ENCODE results near the gene MXI1.

Gene MXI1

GRCh38 chr10:110215286-110216170, 8.1 kb downstream of the MXI1 start:
- DNase-seq (ENCODE audit: insufficient read length, low spot score) (no peak), FAIRE-seq (no peak)
- no peak for TF ChIP-seq POLR2A (IDR thresholded peaks at IDR 0.05; ENCODE audit: low read depth, low read length)

- FAIRE-seq (no peak), DNase-seq (ENCODE audit: insufficient read length, low spot score) (no peak)
- TF ChIP-seq POLR2A (IDR thresholded peaks at IDR 0.05; ENCODE audit: low read depth, low read length) = no peak
Observed at GRCh38 chr10:110216240-110216639, 8.8 kb downstream of the MXI1 start.

GRCh38 chr10:110216942-110217661, 9.7 kb downstream of the MXI1 start:
- FAIRE-seq (no peak), DNase-seq (ENCODE audit: insufficient read length, low spot score) (no peak)
- no peak for TF ChIP-seq POLR2A (IDR thresholded peaks at IDR 0.05; ENCODE audit: low read depth, low read length)

- no peak for DNase-seq (ENCODE audit: insufficient read length, low spot score)
- no peak for FAIRE-seq
- no peak for TF ChIP-seq POLR2A (IDR thresholded peaks at IDR 0.05; ENCODE audit: low read depth, low read length)
Observed at GRCh38 chr10:110217662-110218008, 10.2 kb downstream of the MXI1 start.

GRCh38 chr10:110218632-110219031, 11.2 kb downstream of the MXI1 start:
- FAIRE-seq = no peak
- no peak for TF ChIP-seq POLR2A (IDR thresholded peaks at IDR 0.05; ENCODE audit: low read depth, low read length)
- no peak for DNase-seq (ENCODE audit: insufficient read length, low spot score)

GRCh38 chr10:110219884-110220283, 12.5 kb downstream of the MXI1 start:
- FAIRE-seq (no peak), DNase-seq (ENCODE audit: insufficient read length, low spot score) (no peak)
- TF ChIP-seq POLR2A (IDR thresholded peaks at IDR 0.05; ENCODE audit: low read depth, low read length) = no peak

- FAIRE-seq = no peak
- DNase-seq (ENCODE audit: insufficient read length, low spot score) = no peak
- TF ChIP-seq POLR2A (IDR thresholded peaks at IDR 0.05; ENCODE audit: low read depth, low read length) = no peak
Observed at GRCh38 chr10:110220398-110220797, 13.0 kb downstream of the MXI1 start.

GRCh38 chr10:110221044-110221720, 13.8 kb downstream of the MXI1 start:
- no peak for FAIRE-seq

GRCh38 chr10:110221721-110222261, 14.4 kb downstream of the MXI1 start:
- DNase-seq (ENCODE audit: insufficient read length, low spot score) (peak; percentile 83), FAIRE-seq (peak; percentile 80)
- no peak for TF ChIP-seq POLR2A (IDR thresholded peaks at IDR 0.05; ENCODE audit: low read depth, low read length)

More at GRCh38 chr10:110221044-110221720, 13.8 kb downstream of the MXI1 start:
- DNase-seq (ENCODE audit: insufficient read length, low spot score) = no peak
- no peak for TF ChIP-seq POLR2A (IDR thresholded peaks at IDR 0.05; ENCODE audit: low read depth, low read length)

- TF ChIP-seq POLR2A (IDR thresholded peaks at IDR 0.05; ENCODE audit: low read depth, low read length) = no peak
- DNase-seq (ENCODE audit: insufficient read length, low spot score) (no peak), FAIRE-seq (no peak)
Observed at GRCh38 chr10:110222641-110223297, 15.4 kb downstream of the MXI1 start.

- DNase-seq (ENCODE audit: insufficient read length, low spot score) = no peak
- FAIRE-seq = no peak
- no peak for TF ChIP-seq POLR2A (IDR thresholded peaks at IDR 0.05; ENCODE audit: low read depth, low read length)
Observed at GRCh38 chr10:110223298-110223925, 16.0 kb downstream of the MXI1 start.

GRCh38 chr10:110224992-110225391, 17.6 kb downstream of the MXI1 start:
- no peak for DNase-seq (ENCODE audit: insufficient read length, low spot score)
- no peak for FAIRE-seq
- TF ChIP-seq POLR2A (IDR thresholded peaks at IDR 0.05; ENCODE audit: low read depth, low read length) = no peak

GRCh38 chr10:110225441-110225755, 18.0 kb downstream of the MXI1 start:
- no peak for FAIRE-seq
- TF ChIP-seq POLR2A (IDR thresholded peaks at IDR 0.05; ENCODE audit: low read depth, low read length) = no peak
- DNase-seq (ENCODE audit: insufficient read length, low spot score) = no peak
